ENCODE results near the gene MELK. TPM values are rescaled to one million over a fixed set of nuclear protein-coding genes. Genes with fewer than 3 reads are reported as not detected.

Gene MELK
- total RNA-seq, 4 donors from 2014 or later, result 0.42 to 0.67 (median 0.49) TPM

DNA sequence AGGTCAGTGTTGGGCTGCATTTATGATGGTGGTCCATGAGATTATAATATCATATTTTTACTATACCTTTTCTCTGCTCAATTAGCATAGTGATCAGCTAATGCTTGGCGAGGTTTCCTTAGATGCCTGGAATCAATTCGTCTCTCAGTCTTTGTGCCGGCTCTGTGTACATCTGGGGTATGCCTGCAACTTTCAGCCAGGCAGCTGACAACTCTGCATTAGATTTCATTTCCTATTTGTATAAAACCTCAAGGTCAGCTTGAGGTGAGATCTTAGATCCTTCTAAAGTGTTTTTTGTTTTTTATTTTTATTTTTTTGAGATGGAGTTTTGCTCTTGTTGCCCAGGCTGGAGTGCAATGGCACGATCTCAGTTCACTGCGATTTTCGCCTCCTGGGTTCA, 86.8 kb downstream of the MELK start:
- WGBS, 2 donors, result 95 to 98% methylated on average over 6 of the region's 6 CpGs
- Histone ChIP-seq H3K36me3 (no peaks in the 10 kb centered on the region), H3K27ac (no peak overlapping the region), H3K27me3 (no peaks in the 10 kb centered on the region), H3K9me3 (no peaks in the 10 kb centered on the region), H3K4me3 (replicated peaks in 1 of 3) (no peak overlapping the region), H3K4me1 (no peaks in the 10 kb centered on the region)
- TF ChIP-seq POLR2A (IDR thresholded peaks at IDR 0.05), result no peak
- TF ChIP-seq CTCF (IDR thresholded peaks at IDR 0.05), result no peak
- intact Hi-C loops (cut with DNase I), result no loop called here
- no peak for DNase-seq

GRCh38 chr9:36664806-36665205, 92.1 kb downstream of the MELK start:
- H3K36me3 ChIP-seq, result no peaks in the 10 kb centered on the region
- H3K4me3 ChIP-seq (replicated peaks in 1 of 3), result no peak overlapping the region
- H3K27me3 ChIP-seq, result no peaks in the 10 kb centered on the region
- no peaks in the 10 kb centered on the region for H3K9me3 ChIP-seq
- no peak overlapping the region for H3K27ac ChIP-seq
- WGBS, 2 donors, result 89 to 100% methylated on average over 1 of the region's 1 CpG
- DNase-seq, result no peak
- intact Hi-C loops (cut with DNase I), result no loop called here
- no peaks in the 10 kb centered on the region for H3K4me1 ChIP-seq
- no peak for TF ChIP-seq CTCF (IDR thresholded peaks at IDR 0.05)
- no peak for TF ChIP-seq POLR2A (IDR thresholded peaks at IDR 0.05)

DNA sequence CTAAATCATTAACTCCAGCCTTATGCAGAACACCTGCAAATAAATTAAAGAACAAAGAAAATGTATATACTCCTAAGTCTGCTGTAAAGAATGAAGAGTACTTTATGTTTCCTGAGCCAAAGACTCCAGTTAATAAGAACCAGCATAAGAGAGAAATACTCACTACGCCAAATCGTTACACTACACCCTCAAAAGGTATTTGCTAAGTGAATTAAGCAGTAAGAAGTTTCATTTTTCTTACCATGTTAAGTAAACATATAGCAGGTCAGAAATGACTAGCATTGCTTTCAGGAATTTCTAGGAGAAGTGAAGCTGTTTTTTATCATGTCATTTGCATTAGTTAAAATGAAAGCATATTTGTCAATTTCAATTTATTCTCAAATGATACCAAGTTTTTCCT, 92.7 kb downstream of the MELK start:
- DNase-seq, result no peak
- Histone ChIP-seq H3K36me3 (no peaks in the 10 kb centered on the region), H3K4me3 (replicated peaks in 1 of 3) (no peak overlapping the region), H3K27ac (no peak overlapping the region), H3K9me3 (no peaks in the 10 kb centered on the region), H3K27me3 (no peaks in the 10 kb centered on the region), H3K4me1 (no peaks in the 10 kb centered on the region)
- 86 to 94% methylated on average over 2 of the region's 2 CpGs for WGBS, 2 donors
- TF ChIP-seq CTCF (IDR thresholded peaks at IDR 0.05) (no peak), POLR2A (IDR thresholded peaks at IDR 0.05) (no peak)
- intact Hi-C loops (cut with DNase I), result no loop called here

DNA sequence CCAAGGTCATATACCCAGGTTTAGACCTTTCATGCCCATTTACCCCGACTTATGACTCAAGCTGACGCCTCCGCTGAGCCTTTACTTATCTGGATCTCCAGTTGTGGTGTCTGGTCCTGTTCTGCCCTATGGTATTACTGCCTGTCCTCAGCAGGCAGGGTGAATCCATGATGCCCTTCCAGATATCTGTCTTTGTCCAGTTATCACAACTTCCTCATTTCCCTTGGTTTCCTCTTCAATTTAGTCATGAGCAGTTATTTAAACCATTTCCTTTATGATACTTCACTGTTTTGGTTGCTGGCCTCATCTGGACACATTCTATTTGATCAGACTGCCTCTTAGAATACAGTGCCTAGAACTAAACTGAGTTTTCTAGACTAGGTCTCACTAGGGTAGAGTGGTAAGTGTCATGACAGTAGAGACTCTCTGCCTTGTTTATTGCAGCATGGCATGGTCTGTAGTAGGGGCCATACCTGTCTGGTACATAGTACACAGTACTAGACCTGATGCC, 93.3 kb downstream of the MELK start:
- Histone ChIP-seq H3K4me3 (replicated peaks in 1 of 3) (no peak overlapping the region), H3K27ac (no peak overlapping the region), H3K9me3 (no peaks in the 10 kb centered on the region), H3K36me3 (no peaks in the 10 kb centered on the region), H3K4me1 (no peaks in the 10 kb centered on the region), H3K27me3 (no peaks in the 10 kb centered on the region)
- intact Hi-C loops (cut with DNase I), result no loop called here
- 91 to 94% methylated on average over 3 of the region's 3 CpGs for WGBS, 2 donors
- no peak for DNase-seq
- TF ChIP-seq POLR2A (IDR thresholded peaks at IDR 0.05), result no peak
- TF ChIP-seq CTCF (IDR thresholded peaks at IDR 0.05), result no peak

DNA sequence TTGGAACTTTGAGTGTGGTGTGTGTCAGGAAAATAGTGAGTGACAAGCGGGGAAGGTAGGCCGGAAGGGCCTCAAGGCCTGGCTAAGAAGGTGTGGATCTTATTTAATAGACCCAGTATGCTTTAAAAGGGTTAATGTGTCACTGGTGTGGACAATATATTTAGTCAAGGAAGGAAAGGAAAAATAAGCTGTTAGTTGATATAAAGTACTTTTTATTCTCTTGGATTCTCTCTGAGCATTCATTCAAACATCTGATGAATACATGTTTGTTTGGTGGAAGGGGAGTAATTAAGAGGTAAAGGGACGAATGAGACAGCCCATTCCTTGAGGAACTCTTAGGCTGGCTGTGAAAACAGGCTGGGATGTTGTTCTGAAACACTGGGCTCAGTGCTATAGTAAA, 98.9 kb downstream of the MELK start:
- Histone ChIP-seq H3K4me3 (replicated peaks in 1 of 3) (no peak overlapping the region), H3K4me1 (no peaks in the 10 kb centered on the region), H3K9me3 (no peaks in the 10 kb centered on the region), H3K36me3 (no peaks in the 10 kb centered on the region), H3K27me3 (no peaks in the 10 kb centered on the region), H3K27ac (no peak overlapping the region)
- TF ChIP-seq CTCF (IDR thresholded peaks at IDR 0.05), result no peak
- no peak for TF ChIP-seq POLR2A (IDR thresholded peaks at IDR 0.05)
- WGBS, 2 donors, result 89% methylated on average over 3 of the region's 3 CpGs
- no peak for DNase-seq
- intact Hi-C loops (cut with DNase I), result no loop called here
